Endothelial cell of umbilical vein (primary cell): ENCODE results near the gene CEP63. TPM values are rescaled to one million over a fixed set of nuclear protein-coding genes. Genes with fewer than 3 reads are reported as not detected.
"Not testable (repeated sequence)": the region's sequence is repeated elsewhere in the genome, so short reads cannot be mapped to it uniquely, and the experiment has no call there.

Experiments
- BruUV-seq: library from RNA; stranded (reverse); fragments of 400-500 nt; replicated peaks from 2 replicates; lab custom pipeline; 2021; lab: Mats Ljungman, UMichigan
- CTCF ChIA-PET: fragments of 300-600, 350-600 bp; sonication (Branson Sonifier 250); formaldehyde crosslinking; loops from one replicate; lab custom pipeline; 2021; ENCODE audit warnings: antibody characterized with exemption, inconsistent platforms; lab: Charles Lee
- POLR2A ChIA-PET: fragments of 300-600, 350-600 bp; sonication (Branson Sonifier 250); formaldehyde crosslinking; loops from one replicate; lab custom pipeline; 2021; ENCODE audit warnings: antibody characterized with exemption, inconsistent platforms; lab: Charles Lee
- DNase-seq: peaks from one replicate; pipeline ENCODE4 v3.0.0-alpha.2; 2011; ENCODE audit warnings: low read depth, low spot score
- FAIRE-seq: peaks from 2 replicates; lab custom pipeline; 2011; peaks lifted over from hg19 to GRCh38; lab: Jason Lieb, UNC
- H2AFZ ChIP-seq: 2 replicates; pipeline ENCODE4 v1.6.0; 2012; ENCODE audit warnings: low read depth, low read length, control low read depth, inconsistent platforms
- H3K27ac ChIP-seq: 2 replicates; pipeline ENCODE4 v1.5.1; 2011; ENCODE audit warnings: low read depth, mild to moderate bottlenecking, control low read depth, low read length, moderate library complexity; ENCODE audit not compliant: insufficient read depth
- H3K27me3 ChIP-seq, 2 experiments: 2 replicates each; pipeline versions ENCODE4 v1.6.0 to v1.6.1; 2011; ENCODE audit warnings: low read length in 2 of 2, mixed read lengths in 1 of 2; ENCODE audit not compliant: control insufficient read depth in 2 of 2, insufficient read depth in 2 of 2
- H3K36me3 ChIP-seq, 2 experiments: 2 replicates in 1 of 2; 3 replicates in 1 of 2; pipeline ENCODE4 v1.5.1; 2011; ENCODE audit warnings: low read length in 2 of 2, mild to moderate bottlenecking in 1 of 2, moderate library complexity in 1 of 2; ENCODE audit not compliant: control insufficient read depth in 2 of 2, insufficient read depth in 2 of 2; ENCODE audit errors: extremely low read depth in 1 of 2
- H3K4me1 ChIP-seq: 3 replicates; pipeline ENCODE4 v1.5.1; 2011; ENCODE audit warnings: mild to moderate bottlenecking, low read length; ENCODE audit not compliant: control insufficient read depth, insufficient read depth; ENCODE audit errors: extremely low read depth
- H3K4me2 ChIP-seq: 2 replicates; pipeline ENCODE4 v1.6.1; 2011; ENCODE audit warnings: low read length, control low read depth, mixed read lengths; ENCODE audit not compliant: insufficient read depth
- H3K4me3 ChIP-seq, 3 experiments: fragments of 200-600 bp in 1 of 3; sonication (generic), shearing (Covaris generic) in 1 of 3; replicated peaks in 1 of 3; 2 replicates each; pipeline ENCODE4 v1.5.1; 2011 to 2016; ENCODE audit warnings: control low read depth in 3 of 3, low read length in 3 of 3, mild to moderate bottlenecking in 2 of 3, inconsistent platforms in 1 of 3, low read depth in 1 of 3, moderate library complexity in 1 of 3; ENCODE audit not compliant: insufficient read depth in 1 of 3
- H3K79me2 ChIP-seq: 2 replicates; pipeline ENCODE4 v1.6.0; 2012; ENCODE audit warnings: low read length, inconsistent platforms; ENCODE audit not compliant: control insufficient read depth, insufficient read depth
- H3K9ac ChIP-seq: replicated peaks from 2 replicates; pipeline ENCODE3; 2011; ENCODE audit warnings: low read length, control low read depth; ENCODE audit not compliant: insufficient read depth; ENCODE audit errors: extremely low read depth
- H3K9me1 ChIP-seq: replicated peaks from 3 replicates; pipeline ENCODE4 v1.6.0; 2011; ENCODE audit warnings: mild to moderate bottlenecking, low read length; ENCODE audit not compliant: control insufficient read depth, insufficient read depth; ENCODE audit errors: extremely low read depth
- H3K9me3 ChIP-seq: replicated peaks from 2 replicates; pipeline ENCODE4 v1.5.1; 2012; ENCODE audit warnings: low read length, inconsistent platforms; ENCODE audit not compliant: control insufficient read depth, insufficient read depth
- H4K20me1 ChIP-seq: replicated peaks from 2 replicates; pipeline ENCODE3; 2011; ENCODE audit warnings: mild to moderate bottlenecking, low read length; ENCODE audit not compliant: control insufficient read depth, insufficient read depth; ENCODE audit errors: extremely low read depth
- EZH2 ChIP-seq: IDR thresholded peaks from 2 replicates; pipeline ENCODE4 v1.6.1; 2012; ENCODE audit warnings: borderline replicate concordance, low read depth, mild to moderate bottlenecking, moderate library complexity, low read length, inconsistent platforms; ENCODE audit not compliant: severe bottlenecking
- FOS ChIP-seq: IDR thresholded peaks from 2 replicates; pipeline ENCODE4 v1.6.1; 2011; ENCODE audit warnings: mild to moderate bottlenecking, low read length, moderate library complexity, borderline replicate concordance; ENCODE audit not compliant: insufficient read depth
- MAX ChIP-seq: IDR thresholded peaks from 2 replicates; pipeline ENCODE4 v1.6.1; 2011; ENCODE audit not compliant: insufficient read depth, insufficient read length
- MYC ChIP-seq: IDR thresholded peaks from one replicate; pipeline ENCODE4 v1.6.1; 2011; ENCODE audit warnings: mild to moderate bottlenecking, low read depth, low read length
- dilution Hi-C: fragments of 300-500 bp; cut with MboI; formaldehyde crosslinking; loops from one replicate; pipeline ENCODE4 v1.15.0; 2019; ENCODE audit warnings: low sequenced_read_pairs; ENCODE audit not compliant: extremely low pct_ligation_motif_present
- intact Hi-C: fragments of 100-400 bp; cut with micrococcal nuclease; formaldehyde crosslinking; loops from one replicate; pipeline ENCODE4 v1.10.0; 2022
- polyA plus RNA-seq, 4 experiments: library from polyadenylated mRNA; depleted of rRNA in 3 of 4; stranded (reverse) in 3 of 4; unstranded in 1 of 4; fragments of >200 nt; gene quantifications; 2 replicates each; pipeline versions ENCODE4 v1.2.1 to v1.2.3, GENCODE V29; 2011 to 2012; ENCODE audit warnings: missing spikeins in 1 of 4
- total RNA-seq: library from RNA; stranded (reverse); gene quantifications from 2 replicates; pipeline ENCODE4 v1.2.3, GENCODE V29; 2021

Gene CEP63
- total and polyA plus RNA-seq, 2 donors (not counting 3 experiments of a cell fraction or from before 2014, with no cell fraction given) = 5.7 to 29.4 TPM

GRCh38 chr3:134544316-134544715 lies 58.5 kb downstream of the CEP63 start:
- DNase-seq (no peak), FAIRE-seq (no peak)
- BruUV-seq = no TSS peak
- intact Hi-C loops = no loop called here
- Histone ChIP-seq H3K9me3 (no peaks in the 10 kb centered on the region), H3K4me1 (no peaks in the 10 kb centered on the region), H3K9me1 (no peaks in the 10 kb centered on the region), H4K20me1 (no peaks in the 10 kb centered on the region), H3K27me3 (no peaks in the 10 kb centered on the region), H3K9ac (no peak overlapping the region), H3K4me2 (no peak overlapping the region), H2AFZ (no peak overlapping the region), H3K4me3 (no peak overlapping the region), H3K79me2 (no peaks in the 10 kb centered on the region), H3K36me3 (peaks cover 0 to 3% of the 10 kb centered on the region in 2 experiments), H3K27ac (no peak overlapping the region)
- ChIA-PET CTCF (no interaction called here), POLR2A (no interaction called here)
- TF ChIP-seq FOS (no peak), MAX (no peak), MYC (no peak), EZH2 (no peak)
- dilution Hi-C loops = no loop called here

- H4K20me1 ChIP-seq, dilution Hi-C loops, H3K4me2 ChIP-seq, H3K9ac ChIP-seq, H3K4me1 ChIP-seq, FAIRE-seq, H3K4me3 ChIP-seq, H3K79me2 ChIP-seq, intact Hi-C loops, H3K9me1 ChIP-seq, POLR2A ChIA-PET, H3K36me3 ChIP-seq, H3K27me3 ChIP-seq, DNase-seq, CTCF ChIA-PET, H2AFZ ChIP-seq, BruUV-seq, H3K27ac ChIP-seq, H3K9me3 ChIP-seq: not testable (repeated sequence)
These were observed 58.9 kb downstream of the CEP63 start for GRCh38 chr3:134544783-134545182.
